ENCODE data around the gene TTBK2. TPM values are rescaled to one million over a fixed set of nuclear protein-coding genes. Genes with fewer than 3 reads are reported as not detected.

The TTBK2 gene
- total and polyA plus RNA-seq, 2 experiments from 2014 or later: 11.9 to 29.0 TPM

GRCh38 chr15:42843699-42844098 lies 76.9 kb downstream of the TTBK2 start:
- Histone ChIP-seq H3K36me3 (peaks cover 9% of the 10 kb centered on the region), H3K4me3 (no peak overlapping the region), H3K27me3 (no peaks in the 10 kb centered on the region), H3K4me1 (ENCODE audit: low read depth) (no peaks in the 10 kb centered on the region), H3K9me3 (ENCODE audit: low read depth) (no peaks in the 10 kb centered on the region), H3K27ac (no peak overlapping the region)
- no peak for DNase-seq (ENCODE audit: low read depth in 1 of 2, low spot score in 1 of 2)
- TF ChIP-seq CTCF (IDR thresholded peaks at IDR 0.05; ENCODE audit: low read depth, low read length): no peak

GRCh38 chr15:42836251-42836650 lies 84.3 kb downstream of the TTBK2 start:
- Histone ChIP-seq H3K4me3 (no peak overlapping the region), H3K27me3 (no peaks in the 10 kb centered on the region), H3K9me3 (ENCODE audit: low read depth) (no peaks in the 10 kb centered on the region), H3K4me1 (ENCODE audit: low read depth) (no peaks in the 10 kb centered on the region), H3K36me3 (peaks cover 8% of the 10 kb centered on the region), H3K27ac (no peak overlapping the region)
- no peak for TF ChIP-seq CTCF (IDR thresholded peaks at IDR 0.05; ENCODE audit: low read depth, low read length)
- peak in 1 of 2 donors; percentile 17 for DNase-seq (ENCODE audit: low read depth in 1 of 2, low spot score in 1 of 2)

- H3K27me3 ChIP-seq: no peaks in the 10 kb centered on the region
- H3K27ac ChIP-seq: no peak overlapping the region
- peaks cover 4% of the 10 kb centered on the region for H3K36me3 ChIP-seq
- TF ChIP-seq CTCF (IDR thresholded peaks at IDR 0.05; ENCODE audit: low read depth, low read length): no peak
- H3K9me3 ChIP-seq (ENCODE audit: low read depth): no peaks in the 10 kb centered on the region
- peak in 1 of 2 donors; percentile 79 for DNase-seq (ENCODE audit: low read depth in 1 of 2, low spot score in 1 of 2)
- H3K4me1 ChIP-seq (ENCODE audit: low read depth): no peaks in the 10 kb centered on the region
- no peak overlapping the region for H3K4me3 ChIP-seq
Observed at GRCh38 chr15:42832576-42832975, 88.0 kb downstream of the TTBK2 start.

GRCh38 chr15:42826251-42826890 lies 94.2 kb downstream of the TTBK2 start:
- no peaks in the 10 kb centered on the region for H3K9me3 ChIP-seq (ENCODE audit: low read depth)
- H3K27ac ChIP-seq: no peak overlapping the region
- no peaks in the 10 kb centered on the region for H3K4me1 ChIP-seq (ENCODE audit: low read depth)
- no peaks in the 10 kb centered on the region for H3K27me3 ChIP-seq
- no peak for DNase-seq (ENCODE audit: low read depth in 1 of 2, low spot score in 1 of 2)
- TF ChIP-seq CTCF (IDR thresholded peaks at IDR 0.05; ENCODE audit: low read depth, low read length): no peak
- no peak overlapping the region for H3K4me3 ChIP-seq
- H3K36me3 ChIP-seq: no peaks in the 10 kb centered on the region

- H3K36me3 ChIP-seq: peaks cover 1% of the 10 kb centered on the region
- no peak overlapping the region for H3K4me3 ChIP-seq
- no peak for TF ChIP-seq CTCF (IDR thresholded peaks at IDR 0.05; ENCODE audit: low read depth, low read length)
- no peaks in the 10 kb centered on the region for H3K27me3 ChIP-seq
- H3K4me1 ChIP-seq (ENCODE audit: low read depth): no peaks in the 10 kb centered on the region
- no peak overlapping the region for H3K27ac ChIP-seq
- no peak for DNase-seq (ENCODE audit: low read depth in 1 of 2, low spot score in 1 of 2)
- no peaks in the 10 kb centered on the region for H3K9me3 ChIP-seq (ENCODE audit: low read depth)
Observed at GRCh38 chr15:42825599-42825998, 95.0 kb downstream of the TTBK2 start.

All from cardiac muscle cell (in vitro differentiated cells and primary cell).